HEK293 (cell line): ENCODE results near the gene STC2.

Experiments used
- GLIS1 ChIP-seq: fragments of 450-650 bp; formaldehyde crosslinking; IDR thresholded peaks from 2 replicates; pipeline ENCODE4 v1.5.1; 2016; ENCODE audit warnings: missing biosample characterization, missing genetic modification characterization
- IKZF3 ChIP-seq: fragments of 450-650 bp; IDR thresholded peaks from 2 replicates; pipeline ENCODE4 v1.5.0; 2018; ENCODE audit warnings: missing biosample characterization, mild to moderate bottlenecking, missing genetic modification characterization, moderate library complexity
- ZBTB1 ChIP-seq: fragments of 450-650 bp; formaldehyde crosslinking; IDR thresholded peaks from 2 replicates; pipeline ENCODE4 v1.5.1; 2016; ENCODE audit warnings: missing biosample characterization, missing genetic modification characterization
- ZBTB7A ChIP-seq: fragments of 450-650 bp; formaldehyde crosslinking; IDR thresholded peaks from 2 replicates; pipeline ENCODE4 v1.5.1; 2016; ENCODE audit warnings: low read depth, missing biosample characterization, missing genetic modification characterization
- ZNF146 ChIP-seq: fragments of 450-650 bp; formaldehyde crosslinking; IDR thresholded peaks from 2 replicates; pipeline ENCODE4 v1.5.1; 2016; ENCODE audit warnings: missing biosample characterization, missing genetic modification characterization
- ZNF169 ChIP-seq: fragments of 450-650 bp; formaldehyde crosslinking; IDR thresholded peaks from 2 replicates; pipeline ENCODE4 v1.5.1; 2016; ENCODE audit warnings: missing biosample characterization, missing genetic modification characterization
- ZNF202 ChIP-seq: fragments of 450-650 bp; formaldehyde crosslinking; IDR thresholded peaks from 2 replicates; pipeline ENCODE4 v1.5.1; 2016; ENCODE audit warnings: missing biosample characterization, missing genetic modification characterization, borderline replicate concordance
- ZNF274 ChIP-seq, 2 experiments: fragments of 200-500 bp in 1 of 2; fragments of 450-650 bp in 1 of 2; sonication (Bioruptor generic) in 1 of 2; formaldehyde crosslinking in 1 of 2; IDR thresholded peaks; 2 replicates each; pipeline versions ENCODE4 v1.5.1 to v1.6.1; 2014 to 2016; ENCODE audit warnings: borderline replicate concordance in 1 of 2, inconsistent platforms in 1 of 2, low read length in 1 of 2, missing biosample characterization in 1 of 2, missing genetic modification characterization in 1 of 2
- ZNF324 ChIP-seq: fragments of 450-650 bp; formaldehyde crosslinking; IDR thresholded peaks from 2 replicates; pipeline ENCODE4 v1.5.1; 2016; ENCODE audit warnings: missing biosample characterization, missing genetic modification characterization
- ZNF510 ChIP-seq: fragments of 450-650 bp; formaldehyde crosslinking; IDR thresholded peaks from 2 replicates; pipeline ENCODE4 v1.5.1; 2018; ENCODE audit warnings: mild to moderate bottlenecking, missing genetic modification characterization, missing biosample characterization; ENCODE audit not compliant: insufficient replicate concordance
- ZNF560 ChIP-seq: fragments of 450-650 bp; formaldehyde crosslinking; IDR thresholded peaks from 2 replicates; pipeline ENCODE4 v1.5.1; 2017; ENCODE audit warnings: missing biosample characterization, missing genetic modification characterization, borderline replicate concordance
- ZNF600 ChIP-seq: fragments of 450-650 bp; formaldehyde crosslinking; IDR thresholded peaks from 2 replicates; pipeline ENCODE4 v1.5.1; 2016; ENCODE audit warnings: missing biosample characterization, missing genetic modification characterization
- ZNF660 ChIP-seq: fragments of 450-650 bp; IDR thresholded peaks from 2 replicates; pipeline ENCODE4 v1.5.1; 2018; ENCODE audit warnings: missing biosample characterization, mild to moderate bottlenecking, missing genetic modification characterization
- ZNF707 ChIP-seq: fragments of 450-650 bp; formaldehyde crosslinking; IDR thresholded peaks from 2 replicates; pipeline ENCODE4 v1.5.1; 2016; ENCODE audit warnings: missing biosample characterization, missing genetic modification characterization
- ZSCAN16 ChIP-seq: fragments of 450-650 bp; formaldehyde crosslinking; IDR thresholded peaks from 2 replicates; pipeline ENCODE4 v1.5.1; 2016; ENCODE audit warnings: missing biosample characterization, missing genetic modification characterization
- TF ChIP-seq, protein P1 (sequence below): fragments of 450-650 bp; formaldehyde crosslinking; IDR thresholded peaks from 2 replicates; pipeline ENCODE4 v1.5.1; 2017; ENCODE audit warnings: missing biosample characterization, missing genetic modification characterization
- TF ChIP-seq, protein P2 (sequence below): fragments of 450-650 bp; formaldehyde crosslinking; IDR thresholded peaks from 2 replicates; pipeline ENCODE4 v1.5.1; 2016; ENCODE audit warnings: missing biosample characterization, missing genetic modification characterization, borderline replicate concordance
- TF ChIP-seq, protein P3 (sequence below): fragments of 450-650 bp; formaldehyde crosslinking; IDR thresholded peaks from 2 replicates; pipeline ENCODE4 v1.5.1; 2016; ENCODE audit warnings: missing biosample characterization, missing genetic modification characterization
- TF ChIP-seq, protein P4 (sequence below): fragments of 450-650 bp; formaldehyde crosslinking; IDR thresholded peaks from 2 replicates; pipeline ENCODE4 v1.5.1; 2016; ENCODE audit warnings: missing biosample characterization, missing genetic modification characterization
- TF ChIP-seq, protein P5 (sequence below): fragments of 450-650 bp; formaldehyde crosslinking; IDR thresholded peaks from 2 replicates; pipeline ENCODE4 v1.5.1; 2016; ENCODE audit warnings: missing biosample characterization, missing genetic modification characterization
- TF ChIP-seq, protein P6 (sequence below): fragments of 450-650 bp; formaldehyde crosslinking; IDR thresholded peaks from 2 replicates; pipeline ENCODE4 v1.5.1; 2016; ENCODE audit warnings: missing biosample characterization, missing genetic modification characterization
- TF ChIP-seq, protein P7 (sequence below): fragments of 450-650 bp; formaldehyde crosslinking; IDR thresholded peaks from 2 replicates; pipeline ENCODE4 v1.5.1; 2017; ENCODE audit warnings: missing biosample characterization, missing genetic modification characterization
- TF ChIP-seq, protein P8 (sequence below): fragments of 450-650 bp; formaldehyde crosslinking; IDR thresholded peaks from 2 replicates; pipeline ENCODE4 v1.5.1; 2016; ENCODE audit warnings: missing biosample characterization, missing genetic modification characterization

The STC2 gene

DNA sequence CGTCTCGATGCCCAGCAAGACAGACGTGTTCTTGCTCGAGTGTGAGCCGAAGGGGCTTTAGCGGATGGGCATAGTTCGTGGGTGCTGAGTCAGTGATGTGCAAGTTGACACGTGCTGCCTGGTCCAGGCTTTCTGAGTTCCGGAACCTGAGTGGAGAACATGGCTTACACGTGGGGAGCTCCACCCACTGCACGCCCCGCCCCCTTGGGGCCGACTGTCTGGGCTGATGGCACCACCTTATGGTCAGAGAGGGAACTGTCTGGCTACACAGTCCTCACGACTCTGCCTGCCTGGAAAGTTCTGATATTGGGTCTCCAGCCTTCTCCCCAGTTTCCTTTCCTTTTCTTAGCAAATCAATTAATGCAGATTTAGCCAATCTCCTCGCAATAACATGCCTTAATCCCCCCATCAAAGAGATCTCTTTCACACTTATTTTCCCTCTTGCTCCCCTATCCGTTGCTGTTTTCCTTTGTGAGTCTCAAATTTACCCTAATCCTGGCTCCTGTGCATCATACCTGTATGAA is 3.8 kb upstream of the STC2 start (continued):
- TF ChIP-seq ZNF274 (IDR thresholded peaks at IDR 0.05; ENCODE audit: low read length) (no peak), ZNF274 (tag by site-specific recombination; IDR thresholded peaks at IDR 0.05; ENCODE audit: borderline replicate concordance) (no peak), IKZF3 (tag by site-specific recombination) (no peak), ZNF146 (tag by site-specific recombination) (no peak), ZNF660 (tag by site-specific recombination) (peak; percentile 80), ZNF324 (tag by site-specific recombination) (0 out of 2 replicates have a peak, but pooled peaks have one; percentile 9), ZNF169 (tag by site-specific recombination) (no peak), ZNF510 (no peak), ZNF707 (tag by site-specific recombination) (no peak), ZBTB1 (tag by site-specific recombination) (no peak), ZNF560 (no peak), ZNF202 (tag by site-specific recombination) (no peak), ZBTB7A (tag by site-specific recombination) (no peak), GLIS1 (no peak), ZNF600 (tag by site-specific recombination) (peak; percentile 92), ZSCAN16 (tag by site-specific recombination) (no peak)
- TF ChIP-seq, protein P1, sequence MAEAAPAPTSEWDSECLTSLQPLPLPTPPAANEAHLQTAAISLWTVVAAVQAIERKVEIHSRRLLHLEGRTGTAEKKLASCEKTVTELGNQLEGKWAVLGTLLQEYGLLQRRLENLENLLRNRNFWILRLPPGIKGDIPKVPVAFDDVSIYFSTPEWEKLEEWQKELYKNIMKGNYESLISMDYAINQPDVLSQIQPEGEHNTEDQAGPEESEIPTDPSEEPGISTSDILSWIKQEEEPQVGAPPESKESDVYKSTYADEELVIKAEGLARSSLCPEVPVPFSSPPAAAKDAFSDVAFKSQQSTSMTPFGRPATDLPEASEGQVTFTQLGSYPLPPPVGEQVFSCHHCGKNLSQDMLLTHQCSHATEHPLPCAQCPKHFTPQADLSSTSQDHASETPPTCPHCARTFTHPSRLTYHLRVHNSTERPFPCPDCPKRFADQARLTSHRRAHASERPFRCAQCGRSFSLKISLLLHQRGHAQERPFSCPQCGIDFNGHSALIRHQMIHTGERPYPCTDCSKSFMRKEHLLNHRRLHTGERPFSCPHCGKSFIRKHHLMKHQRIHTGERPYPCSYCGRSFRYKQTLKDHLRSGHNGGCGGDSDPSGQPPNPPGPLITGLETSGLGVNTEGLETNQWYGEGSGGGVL = no peak
- TF ChIP-seq, protein P2, sequence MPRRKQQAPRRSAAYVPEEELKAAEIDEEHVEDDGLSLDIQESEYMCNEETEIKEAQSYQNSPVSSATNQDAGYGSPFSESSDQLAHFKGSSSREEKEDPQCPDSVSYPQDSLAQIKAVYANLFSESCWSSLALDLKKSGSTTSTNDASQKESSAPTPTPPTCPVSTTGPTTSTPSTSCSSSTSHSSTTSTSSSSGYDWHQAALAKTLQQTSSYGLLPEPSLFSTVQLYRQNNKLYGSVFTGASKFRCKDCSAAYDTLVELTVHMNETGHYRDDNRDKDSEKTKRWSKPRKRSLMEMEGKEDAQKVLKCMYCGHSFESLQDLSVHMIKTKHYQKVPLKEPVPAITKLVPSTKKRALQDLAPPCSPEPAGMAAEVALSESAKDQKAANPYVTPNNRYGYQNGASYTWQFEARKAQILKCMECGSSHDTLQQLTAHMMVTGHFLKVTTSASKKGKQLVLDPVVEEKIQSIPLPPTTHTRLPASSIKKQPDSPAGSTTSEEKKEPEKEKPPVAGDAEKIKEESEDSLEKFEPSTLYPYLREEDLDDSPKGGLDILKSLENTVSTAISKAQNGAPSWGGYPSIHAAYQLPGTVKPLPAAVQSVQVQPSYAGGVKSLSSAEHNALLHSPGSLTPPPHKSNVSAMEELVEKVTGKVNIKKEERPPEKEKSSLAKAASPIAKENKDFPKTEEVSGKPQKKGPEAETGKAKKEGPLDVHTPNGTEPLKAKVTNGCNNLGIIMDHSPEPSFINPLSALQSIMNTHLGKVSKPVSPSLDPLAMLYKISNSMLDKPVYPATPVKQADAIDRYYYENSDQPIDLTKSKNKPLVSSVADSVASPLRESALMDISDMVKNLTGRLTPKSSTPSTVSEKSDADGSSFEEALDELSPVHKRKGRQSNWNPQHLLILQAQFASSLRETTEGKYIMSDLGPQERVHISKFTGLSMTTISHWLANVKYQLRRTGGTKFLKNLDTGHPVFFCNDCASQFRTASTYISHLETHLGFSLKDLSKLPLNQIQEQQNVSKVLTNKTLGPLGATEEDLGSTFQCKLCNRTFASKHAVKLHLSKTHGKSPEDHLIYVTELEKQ (tag by site-specific recombination) = no peak
- TF ChIP-seq, protein P3, sequence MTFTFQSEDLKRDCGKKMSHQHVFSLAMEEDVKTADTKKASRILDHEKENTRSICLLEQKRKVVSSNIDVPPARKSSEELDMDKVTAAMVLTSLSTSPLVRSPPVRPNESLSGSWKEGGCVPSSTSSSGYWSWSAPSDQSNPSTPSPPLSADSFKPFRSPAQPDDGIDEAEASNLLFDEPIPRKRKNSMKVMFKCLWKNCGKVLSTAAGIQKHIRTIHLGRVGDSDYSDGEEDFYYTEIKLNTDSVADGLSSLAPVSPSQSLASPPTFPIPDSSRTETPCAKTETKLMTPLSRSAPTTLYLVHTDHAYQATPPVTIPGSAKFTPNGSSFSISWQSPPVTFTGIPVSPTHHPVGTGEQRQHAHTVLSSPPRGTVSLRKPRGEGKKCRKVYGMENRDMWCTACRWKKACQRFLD = no peak
- TF ChIP-seq, protein P4, sequence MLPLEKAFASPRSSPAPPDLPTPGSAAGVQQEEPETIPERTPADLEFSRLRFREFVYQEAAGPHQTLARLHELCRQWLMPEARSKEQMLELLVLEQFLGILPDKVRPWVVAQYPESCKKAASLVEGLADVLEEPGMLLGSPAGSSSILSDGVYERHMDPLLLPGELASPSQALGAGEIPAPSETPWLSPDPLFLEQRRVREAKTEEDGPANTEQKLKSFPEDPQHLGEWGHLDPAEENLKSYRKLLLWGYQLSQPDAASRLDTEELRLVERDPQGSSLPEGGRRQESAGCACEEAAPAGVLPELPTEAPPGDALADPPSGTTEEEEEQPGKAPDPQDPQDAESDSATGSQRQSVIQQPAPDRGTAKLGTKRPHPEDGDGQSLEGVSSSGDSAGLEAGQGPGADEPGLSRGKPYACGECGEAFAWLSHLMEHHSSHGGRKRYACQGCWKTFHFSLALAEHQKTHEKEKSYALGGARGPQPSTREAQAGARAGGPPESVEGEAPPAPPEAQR (tag by site-specific recombination) = no peak
- TF ChIP-seq, protein P5, sequence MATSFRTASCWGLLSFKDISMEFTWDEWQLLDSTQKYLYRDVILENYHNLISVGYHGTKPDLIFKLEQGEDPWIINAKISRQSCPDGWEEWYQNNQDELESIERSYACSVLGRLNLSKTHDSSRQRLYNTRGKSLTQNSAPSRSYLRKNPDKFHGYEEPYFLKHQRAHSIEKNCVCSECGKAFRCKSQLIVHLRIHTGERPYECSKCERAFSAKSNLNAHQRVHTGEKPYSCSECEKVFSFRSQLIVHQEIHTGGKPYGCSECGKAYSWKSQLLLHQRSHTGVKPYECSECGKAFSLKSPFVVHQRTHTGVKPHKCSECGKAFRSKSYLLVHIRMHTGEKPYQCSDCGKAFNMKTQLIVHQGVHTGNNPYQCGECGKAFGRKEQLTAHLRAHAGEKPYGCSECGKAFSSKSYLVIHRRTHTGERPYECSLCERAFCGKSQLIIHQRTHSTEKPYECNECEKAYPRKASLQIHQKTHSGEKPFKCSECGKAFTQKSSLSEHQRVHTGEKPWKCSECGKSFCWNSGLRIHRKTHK (tag by site-specific recombination) = no peak
- TF ChIP-seq, protein P6, sequence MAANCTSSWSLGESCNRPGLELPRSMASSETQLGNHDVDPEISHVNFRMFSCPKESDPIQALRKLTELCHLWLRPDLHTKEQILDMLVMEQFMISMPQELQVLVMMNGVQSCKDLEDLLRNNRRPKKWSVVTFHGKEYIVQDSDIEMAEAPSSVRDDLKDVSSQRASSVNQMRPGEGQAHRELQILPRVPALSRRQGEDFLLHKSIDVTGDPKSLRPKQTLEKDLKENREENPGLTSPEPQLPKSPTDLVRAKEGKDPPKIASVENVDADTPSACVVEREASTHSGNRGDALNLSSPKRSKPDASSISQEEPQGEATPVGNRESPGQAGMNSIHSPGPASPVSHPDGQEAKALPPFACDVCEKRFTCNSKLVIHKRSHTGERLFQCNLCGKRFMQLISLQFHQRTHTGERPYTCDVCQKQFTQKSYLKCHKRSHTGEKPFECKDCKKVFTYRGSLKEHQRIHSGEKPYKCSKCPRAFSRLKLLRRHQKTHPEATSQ (tag by site-specific recombination) = no peak
- TF ChIP-seq, protein P7, sequence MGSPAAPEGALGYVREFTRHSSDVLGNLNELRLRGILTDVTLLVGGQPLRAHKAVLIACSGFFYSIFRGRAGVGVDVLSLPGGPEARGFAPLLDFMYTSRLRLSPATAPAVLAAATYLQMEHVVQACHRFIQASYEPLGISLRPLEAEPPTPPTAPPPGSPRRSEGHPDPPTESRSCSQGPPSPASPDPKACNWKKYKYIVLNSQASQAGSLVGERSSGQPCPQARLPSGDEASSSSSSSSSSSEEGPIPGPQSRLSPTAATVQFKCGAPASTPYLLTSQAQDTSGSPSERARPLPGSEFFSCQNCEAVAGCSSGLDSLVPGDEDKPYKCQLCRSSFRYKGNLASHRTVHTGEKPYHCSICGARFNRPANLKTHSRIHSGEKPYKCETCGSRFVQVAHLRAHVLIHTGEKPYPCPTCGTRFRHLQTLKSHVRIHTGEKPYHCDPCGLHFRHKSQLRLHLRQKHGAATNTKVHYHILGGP (tag by site-specific recombination) = no peak
- TF ChIP-seq, protein P8, sequence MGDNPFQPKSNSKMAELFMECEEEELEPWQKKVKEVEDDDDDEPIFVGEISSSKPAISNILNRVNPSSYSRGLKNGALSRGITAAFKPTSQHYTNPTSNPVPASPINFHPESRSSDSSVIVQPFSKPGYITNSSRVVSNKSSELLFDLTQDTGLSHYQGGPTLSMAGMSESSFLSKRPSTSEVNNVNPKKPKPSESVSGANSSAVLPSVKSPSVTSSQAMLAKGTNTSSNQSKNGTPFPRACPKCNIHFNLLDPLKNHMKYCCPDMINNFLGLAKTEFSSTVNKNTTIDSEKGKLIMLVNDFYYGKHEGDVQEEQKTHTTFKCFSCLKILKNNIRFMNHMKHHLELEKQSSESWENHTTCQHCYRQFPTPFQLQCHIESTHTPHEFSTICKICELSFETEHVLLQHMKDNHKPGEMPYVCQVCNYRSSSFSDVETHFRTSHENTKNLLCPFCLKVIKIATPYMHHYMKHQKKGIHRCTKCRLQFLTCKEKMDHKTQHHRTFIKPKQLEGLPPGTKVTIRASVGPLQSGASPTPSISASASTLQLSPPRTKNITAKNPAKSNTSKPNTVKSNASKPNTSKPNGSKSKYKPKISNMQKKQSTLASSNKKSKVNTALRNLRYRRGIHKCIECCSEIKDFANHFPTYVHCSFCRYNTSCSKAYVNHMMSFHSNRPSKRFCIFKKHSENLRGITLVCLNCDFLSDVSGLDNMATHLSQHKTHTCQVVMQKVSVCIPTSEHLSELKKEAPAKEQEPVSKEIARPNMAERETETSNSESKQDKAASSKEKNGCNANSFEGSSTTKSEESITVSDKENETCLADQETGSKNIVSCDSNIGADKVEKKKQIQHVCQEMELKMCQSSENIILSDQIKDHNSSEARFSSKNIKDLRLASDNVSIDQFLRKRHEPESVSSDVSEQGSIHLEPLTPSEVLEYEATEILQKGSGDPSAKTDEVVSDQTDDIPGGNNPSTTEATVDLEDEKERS (tag by site-specific recombination) = no peak
